IPS-20b (cell line): ENCODE measurements around the gene PTPN4.

Source experiments
- H3K27ac ChIP-seq: one replicate; pipeline ENCODE4 v1.5.1; 2013; ENCODE audit warnings: low read length
- H3K27me3 ChIP-seq: 2 replicates; pipeline ENCODE4 v1.6.1; 2013; ENCODE audit warnings: mild to moderate bottlenecking, low read length, inconsistent platforms; ENCODE audit not compliant: insufficient read depth
- H3K36me3 ChIP-seq: 2 replicates; pipeline ENCODE4 v1.6.1; 2013; ENCODE audit warnings: low read depth, mild to moderate bottlenecking, inconsistent platforms, low read length, moderate library complexity; ENCODE audit not compliant: insufficient read depth
- H3K4me1 ChIP-seq: 2 replicates; pipeline ENCODE4 v1.6.1; 2013; ENCODE audit warnings: mild to moderate bottlenecking, control low read depth, inconsistent platforms, low read length, moderate library complexity; ENCODE audit not compliant: insufficient read depth
- H3K4me3 ChIP-seq: 2 replicates; pipeline ENCODE4 v1.5.1; 2013; ENCODE audit warnings: mild to moderate bottlenecking, low read length, inconsistent platforms
- H3K9ac ChIP-seq: 2 replicates; pipeline ENCODE4 v1.6.1; 2013; ENCODE audit warnings: low read depth, mild to moderate bottlenecking, inconsistent platforms, low read length, moderate library complexity
- H3K9me3 ChIP-seq: 2 replicates; pipeline ENCODE4 v1.6.1; 2013; ENCODE audit warnings: mild to moderate bottlenecking, low read depth, low read length, inconsistent platforms; ENCODE audit not compliant: insufficient read depth

The PTPN4 gene

DNA sequence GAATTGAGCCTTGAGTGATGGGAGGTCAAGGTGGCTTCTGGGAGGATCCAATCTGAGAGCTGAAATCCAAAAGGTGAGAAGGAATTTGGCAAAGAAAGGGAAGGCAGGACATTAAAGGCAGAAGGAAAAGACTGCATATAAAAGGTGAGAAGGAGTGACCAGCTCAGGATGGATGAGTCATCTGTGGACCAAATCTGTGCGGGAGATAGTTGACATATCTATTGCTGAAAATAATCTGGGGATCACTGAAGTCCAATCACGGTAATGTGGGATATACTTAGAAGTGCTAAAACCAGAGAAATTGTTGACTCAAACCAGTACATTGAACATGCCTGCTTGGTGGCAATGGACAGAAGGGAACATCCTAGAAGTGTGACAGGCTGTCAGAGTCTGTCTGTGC lies 8.0 kb upstream of the PTPN4 start:
- Histone ChIP-seq H3K9ac (no peak overlapping the region), H3K36me3 (no peaks in the 10 kb centered on the region), H3K9me3 (no peaks in the 10 kb centered on the region), H3K27me3 (no peaks in the 10 kb centered on the region), H3K4me3 (no peak overlapping the region), H3K27ac (no peak overlapping the region), H3K4me1 (peaks cover 11% of the 10 kb centered on the region; the same call in 1 of the 2 replicates)

GRCh38 chr2:119753041-119753929 lies 6.4 kb upstream of the PTPN4 start:
- H3K27me3 ChIP-seq = no peaks in the 10 kb centered on the region
- no peak overlapping the region for H3K9ac ChIP-seq
- H3K9me3 ChIP-seq = no peaks in the 10 kb centered on the region
- no peaks in the 10 kb centered on the region; the same call in 1 of the 2 replicates for H3K4me1 ChIP-seq
- no peak overlapping the region for H3K4me3 ChIP-seq
- H3K36me3 ChIP-seq = no peaks in the 10 kb centered on the region
- H3K27ac ChIP-seq = no peak overlapping the region

- no peaks in the 10 kb centered on the region for H3K27me3 ChIP-seq
- H3K36me3 ChIP-seq = no peaks in the 10 kb centered on the region
- H3K4me3 ChIP-seq = no peak overlapping the region
- H3K27ac ChIP-seq = no peak overlapping the region
- no peak overlapping the region for H3K9ac ChIP-seq
- H3K4me1 ChIP-seq = no peaks in the 10 kb centered on the region; the same call in 1 of the 2 replicates
- H3K9me3 ChIP-seq = no peaks in the 10 kb centered on the region
These were observed 5.8 kb upstream of the PTPN4 start for GRCh38 chr2:119753930-119754321.

DNA sequence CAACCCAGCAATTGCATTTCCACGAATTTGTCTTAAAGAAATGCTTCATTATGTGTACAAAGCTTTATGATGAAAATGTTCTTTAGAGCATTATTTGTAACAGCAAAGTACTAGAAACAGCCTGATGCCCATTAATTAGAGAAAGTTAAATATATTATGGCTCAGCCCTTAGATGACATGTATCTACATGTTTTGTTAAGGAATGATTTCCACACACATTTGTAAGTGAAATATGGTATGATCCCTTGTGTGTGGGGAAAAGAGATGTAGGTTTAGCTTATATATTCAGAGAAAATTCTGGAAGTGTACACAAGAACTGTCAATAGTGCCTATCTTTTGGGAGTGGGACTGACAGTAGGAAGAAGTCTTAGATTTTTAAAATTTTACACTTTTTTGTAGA lies 3.8 kb upstream of the PTPN4 start:
- H3K9me3 ChIP-seq = no peaks in the 10 kb centered on the region
- H3K4me3 ChIP-seq = no peak overlapping the region
- H3K27me3 ChIP-seq = no peaks in the 10 kb centered on the region
- no peak overlapping the region for H3K9ac ChIP-seq
- no peak overlapping the region for H3K27ac ChIP-seq
- no peaks in the 10 kb centered on the region for H3K36me3 ChIP-seq
- H3K4me1 ChIP-seq = no peaks in the 10 kb centered on the region; the same call in 1 of the 2 replicates

DNA sequence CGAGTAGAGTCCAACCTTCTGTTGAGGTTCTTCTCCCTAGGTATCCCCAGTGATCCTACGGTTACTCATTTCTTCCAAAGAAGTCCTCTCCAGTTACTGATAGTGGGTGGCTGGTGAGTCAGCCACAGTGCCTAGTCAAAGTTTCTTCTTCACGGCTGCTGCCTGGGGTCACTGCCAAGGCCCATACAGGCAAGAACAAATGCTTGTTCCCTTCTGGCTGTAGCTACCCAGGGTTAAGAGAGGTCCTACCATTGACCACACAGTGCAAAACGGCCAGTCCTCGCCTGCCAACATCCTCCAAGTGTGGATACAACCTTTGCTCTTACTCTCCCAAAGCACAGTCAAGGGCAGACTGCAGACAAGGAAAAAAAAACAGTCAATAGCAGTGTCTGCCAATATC lies 2.9 kb upstream of the PTPN4 start:
- Histone ChIP-seq H3K4me3 (no peak overlapping the region), H3K9ac (no peak overlapping the region), H3K27ac (no peak overlapping the region), H3K27me3 (no peaks in the 10 kb centered on the region), H3K9me3 (no peaks in the 10 kb centered on the region), H3K4me1 (no peaks in the 10 kb centered on the region; the same call in 1 of the 2 replicates), H3K36me3 (no peaks in the 10 kb centered on the region)

- Histone ChIP-seq H3K9ac (peak overlapping the region; percentile 79; the same call in 1 of the 2 replicates), H3K36me3 (no peaks in the 10 kb centered on the region), H3K27ac (peak overlapping the region; percentile 29), H3K27me3 (no peaks in the 10 kb centered on the region), H3K9me3 (no peaks in the 10 kb centered on the region), H3K4me3 (peak overlapping the region; percentile 77), H3K4me1 (peaks cover 8% of the 10 kb centered on the region; the same call in 1 of the 2 replicates)
These were observed 756 bp upstream of the PTPN4 start for GRCh38 chr2:119758881-119759450.

GRCh38 chr2:119760237-119760955 lies 674 bp downstream of the PTPN4 start:
- peaks cover 19% of the 10 kb centered on the region for H3K4me1 ChIP-seq
- H3K27ac ChIP-seq = peak overlapping the region; percentile 50
- H3K27me3 ChIP-seq = no peaks in the 10 kb centered on the region
- H3K9ac ChIP-seq = peak overlapping the region; percentile 93
- no peaks in the 10 kb centered on the region for H3K9me3 ChIP-seq
- H3K4me3 ChIP-seq = peak overlapping the region; percentile 94
- H3K36me3 ChIP-seq = no peaks in the 10 kb centered on the region

GRCh38 chr2:119760956-119761275 lies 1.2 kb downstream of the PTPN4 start:
- Histone ChIP-seq H3K27ac (peak overlapping the region; percentile 50), H3K4me1 (peaks cover 24% of the 10 kb centered on the region), H3K9me3 (no peaks in the 10 kb centered on the region)

DNA sequence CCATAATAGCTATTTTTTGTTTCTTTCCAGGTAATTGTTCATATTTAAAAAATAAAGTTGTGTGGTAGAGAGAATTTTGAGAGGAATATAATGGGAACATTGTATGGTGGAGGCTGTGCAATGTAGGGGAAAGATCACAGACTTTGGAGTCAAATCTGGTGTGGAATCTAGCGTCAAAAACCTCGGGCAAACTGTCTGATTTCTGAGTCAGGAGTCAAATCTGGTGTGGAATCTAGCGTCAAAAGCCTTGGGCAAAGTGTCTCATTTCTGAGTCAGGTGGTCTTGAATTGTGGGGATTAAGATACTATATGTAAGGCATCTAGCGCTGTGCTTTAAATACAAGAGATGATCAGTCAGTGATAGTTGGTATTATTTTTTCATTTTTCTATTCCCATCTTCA lies 5.1 kb downstream of the PTPN4 start:
- no peak overlapping the region for H3K27ac ChIP-seq
- peaks cover 39% of the 10 kb centered on the region for H3K4me1 ChIP-seq
- H3K9ac ChIP-seq = no peak overlapping the region
- peak overlapping the region; percentile 16; the same call in 1 of the 2 replicates for H3K4me3 ChIP-seq
- H3K9me3 ChIP-seq = no peaks in the 10 kb centered on the region
- H3K27me3 ChIP-seq = no peaks in the 10 kb centered on the region
- H3K36me3 ChIP-seq = no peaks in the 10 kb centered on the region

More at GRCh38 chr2:119760956-119761275, 1.2 kb downstream of the PTPN4 start:
- H3K4me3 ChIP-seq = peak overlapping the region; percentile 94
- no peaks in the 10 kb centered on the region for H3K36me3 ChIP-seq
- H3K27me3 ChIP-seq = no peaks in the 10 kb centered on the region
- H3K9ac ChIP-seq = peak overlapping the region; percentile 93

GRCh38 chr2:119765433-119766002 lies 5.8 kb downstream of the PTPN4 start:
- Histone ChIP-seq H3K27ac (no peak overlapping the region), H3K27me3 (no peaks in the 10 kb centered on the region), H3K9me3 (no peaks in the 10 kb centered on the region), H3K36me3 (no peaks in the 10 kb centered on the region), H3K4me1 (peaks cover 39% of the 10 kb centered on the region), H3K9ac (no peak overlapping the region), H3K4me3 (0 out of 2 replicates have a peak overlapping the region, but pooled peaks have one; percentile 2)

DNA sequence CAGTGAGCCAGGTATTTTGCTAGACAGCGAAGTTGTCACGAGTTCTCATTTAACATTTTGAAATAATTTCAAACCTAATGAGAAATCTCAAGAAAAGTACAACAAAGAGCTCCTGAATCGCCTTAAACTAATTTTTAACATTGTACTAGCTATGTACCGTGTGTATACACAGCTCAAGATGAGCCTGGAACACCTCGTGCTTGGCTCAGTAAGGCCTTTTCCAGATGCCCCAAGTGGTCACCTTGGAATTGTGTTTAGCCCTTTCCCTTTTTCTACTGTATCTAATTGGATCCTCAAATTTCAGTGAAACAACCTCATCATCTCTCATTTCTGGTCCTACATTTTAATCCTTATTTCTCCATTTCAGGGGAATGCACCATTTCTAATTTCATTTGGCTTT lies 7.2 kb downstream of the PTPN4 start:
- H3K4me1 ChIP-seq = peaks cover 47% of the 10 kb centered on the region

More for the DNA sequence above, 7.2 kb downstream of the PTPN4 start:
- Histone ChIP-seq H3K27ac (no peak overlapping the region), H3K36me3 (0 out of 2 replicates have a peak, but pooled peaks cover 5% of the 10 kb centered on the region), H3K4me3 (no peak overlapping the region), H3K9ac (no peak overlapping the region), H3K27me3 (no peaks in the 10 kb centered on the region), H3K9me3 (no peaks in the 10 kb centered on the region)
